ENCODE data around the gene SLC25A20.

SLC25A20 gene

DNA sequence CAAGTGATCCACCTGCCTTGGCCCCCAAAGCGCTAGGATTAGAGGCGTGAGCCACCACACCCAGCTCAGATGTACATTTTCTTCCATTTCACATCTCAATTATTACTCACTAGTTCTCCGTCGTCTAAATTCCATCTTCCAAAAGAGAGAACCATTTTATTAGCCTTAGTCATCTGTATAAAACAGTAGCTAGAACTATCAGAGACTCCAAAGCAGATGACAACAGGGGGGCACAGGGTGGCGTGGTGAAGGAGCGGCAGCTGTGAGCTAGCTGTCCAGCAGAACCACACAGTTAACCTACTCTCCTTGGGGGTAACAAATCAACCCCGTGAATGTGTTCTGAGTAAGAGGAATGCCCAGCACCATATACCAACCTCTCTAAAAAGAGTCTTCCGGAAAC lies 7.1 kb downstream of the SLC25A20 start:
- no peak for DNase-seq (ENCODE audit: extremely low read depth, insufficient read length)
- Histone ChIP-seq H3K4me3 (replicated peaks; ENCODE audit: low read depth, low read length) (no peak overlapping the region), H3K27me3 (replicated peaks; ENCODE audit: control insufficient read depth, insufficient read depth, low read length) (no peaks in the 10 kb centered on the region), H3K36me3 (ENCODE audit: control insufficient read depth, insufficient read depth, low read length) (no peaks in the 10 kb centered on the region; the same call in 1 of the 2 replicates)
- TF ChIP-seq, protein P1, sequence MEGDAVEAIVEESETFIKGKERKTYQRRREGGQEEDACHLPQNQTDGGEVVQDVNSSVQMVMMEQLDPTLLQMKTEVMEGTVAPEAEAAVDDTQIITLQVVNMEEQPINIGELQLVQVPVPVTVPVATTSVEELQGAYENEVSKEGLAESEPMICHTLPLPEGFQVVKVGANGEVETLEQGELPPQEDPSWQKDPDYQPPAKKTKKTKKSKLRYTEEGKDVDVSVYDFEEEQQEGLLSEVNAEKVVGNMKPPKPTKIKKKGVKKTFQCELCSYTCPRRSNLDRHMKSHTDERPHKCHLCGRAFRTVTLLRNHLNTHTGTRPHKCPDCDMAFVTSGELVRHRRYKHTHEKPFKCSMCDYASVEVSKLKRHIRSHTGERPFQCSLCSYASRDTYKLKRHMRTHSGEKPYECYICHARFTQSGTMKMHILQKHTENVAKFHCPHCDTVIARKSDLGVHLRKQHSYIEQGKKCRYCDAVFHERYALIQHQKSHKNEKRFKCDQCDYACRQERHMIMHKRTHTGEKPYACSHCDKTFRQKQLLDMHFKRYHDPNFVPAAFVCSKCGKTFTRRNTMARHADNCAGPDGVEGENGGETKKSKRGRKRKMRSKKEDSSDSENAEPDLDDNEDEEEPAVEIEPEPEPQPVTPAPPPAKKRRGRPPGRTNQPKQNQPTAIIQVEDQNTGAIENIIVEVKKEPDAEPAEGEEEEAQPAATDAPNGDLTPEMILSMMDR (IDR thresholded peaks at IDR 0.05; ENCODE audit: insufficient read depth, low read length, poor library complexity, severe bottlenecking), result no peak

DNA sequence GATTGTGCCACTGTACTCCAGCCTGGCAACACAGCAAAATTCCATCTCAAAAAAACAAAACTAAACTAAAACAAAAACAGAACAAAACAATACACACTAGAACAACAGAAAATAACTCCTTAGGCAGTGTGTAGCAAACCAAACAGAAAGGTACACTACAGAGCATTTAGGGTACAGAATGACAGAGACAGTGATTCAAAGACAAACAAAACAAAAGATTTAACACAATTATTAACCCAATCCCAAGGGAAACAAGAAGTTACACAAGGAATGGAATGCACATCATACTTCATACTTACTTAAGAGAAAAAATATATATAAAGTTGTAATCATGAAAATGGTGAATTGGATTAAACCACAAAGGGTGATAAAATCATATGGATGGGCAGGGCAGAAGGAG lies 12.9 kb downstream of the SLC25A20 start:
- peaks cover 1% of the 10 kb centered on the region; the same call in 1 of the 2 replicates for H3K36me3 ChIP-seq (ENCODE audit: control insufficient read depth, insufficient read depth, low read length)
- TF ChIP-seq, protein P1 (IDR thresholded peaks at IDR 0.05; ENCODE audit: insufficient read depth, low read length, poor library complexity, severe bottlenecking), result no peak
- no peak overlapping the region for H3K4me3 ChIP-seq (replicated peaks; ENCODE audit: low read depth, low read length)
- no peak for DNase-seq (ENCODE audit: extremely low read depth, insufficient read length)
- no peaks in the 10 kb centered on the region for H3K27me3 ChIP-seq (replicated peaks; ENCODE audit: control insufficient read depth, insufficient read depth, low read length)

DNA sequence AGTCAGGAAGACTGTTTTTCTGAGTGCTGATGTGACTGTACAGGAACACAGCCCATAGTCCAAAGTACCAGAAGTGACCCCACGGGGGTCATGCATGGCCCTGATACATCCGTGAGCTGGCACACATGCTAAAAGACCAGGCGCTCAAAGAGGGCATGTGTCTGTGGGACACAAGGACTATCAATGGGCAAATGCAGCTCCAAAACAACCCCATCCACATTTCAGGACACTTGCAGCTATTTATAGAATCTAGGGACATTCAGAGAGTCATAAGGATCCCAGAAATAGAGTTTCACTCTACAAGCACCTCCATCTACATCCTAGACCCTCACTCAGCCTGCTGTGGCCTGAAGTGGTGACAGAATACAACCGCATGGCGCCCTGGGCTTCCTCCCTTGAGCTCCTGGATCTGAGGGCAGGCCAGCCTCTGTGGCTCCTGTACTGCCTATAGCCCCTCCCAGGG lies 17.0 kb downstream of the SLC25A20 start:
- DNase-seq (ENCODE audit: extremely low read depth, insufficient read length), result no peak
- H3K36me3 ChIP-seq (ENCODE audit: control insufficient read depth, insufficient read depth, low read length), result peaks cover 1% of the 10 kb centered on the region; the same call in 1 of the 2 replicates
- no peaks in the 10 kb centered on the region for H3K27me3 ChIP-seq (replicated peaks; ENCODE audit: control insufficient read depth, insufficient read depth, low read length)
- no peak overlapping the region for H3K4me3 ChIP-seq (replicated peaks; ENCODE audit: low read depth, low read length)
- TF ChIP-seq, protein P1 (IDR thresholded peaks at IDR 0.05; ENCODE audit: insufficient read depth, low read length, poor library complexity, severe bottlenecking), result no peak

GRCh38 chr3:48881006-48881405 lies 17.7 kb downstream of the SLC25A20 start:
- TF ChIP-seq, protein P1 (IDR thresholded peaks at IDR 0.05; ENCODE audit: insufficient read depth, low read length, poor library complexity, severe bottlenecking), result no peak
- H3K36me3 ChIP-seq (ENCODE audit: control insufficient read depth, insufficient read depth, low read length), result peaks cover 1% of the 10 kb centered on the region; the same call in 1 of the 2 replicates

DNA sequence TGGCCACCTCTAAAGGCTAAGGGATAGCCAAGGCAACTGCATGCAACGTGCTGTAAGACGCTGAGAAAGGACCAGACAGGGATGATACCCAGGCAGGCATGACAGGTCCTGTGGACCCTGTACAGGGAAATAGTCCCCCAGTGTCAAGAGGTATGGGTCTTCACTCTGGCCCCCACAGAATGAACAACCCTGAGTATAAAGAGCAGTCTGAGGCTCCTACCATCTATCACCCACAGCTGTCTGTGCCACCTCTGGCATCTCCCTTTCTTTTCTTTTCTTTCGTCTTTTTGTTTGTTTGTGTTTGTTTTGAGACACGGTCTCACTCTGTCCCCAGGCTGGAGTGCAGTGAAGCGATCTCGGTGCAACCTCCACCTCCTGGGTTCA lies 18.7 kb downstream of the SLC25A20 start:
- no peak for DNase-seq (ENCODE audit: extremely low read depth, insufficient read length)
- Histone ChIP-seq H3K27me3 (replicated peaks; ENCODE audit: control insufficient read depth, insufficient read depth, low read length) (no peaks in the 10 kb centered on the region), H3K36me3 (ENCODE audit: control insufficient read depth, insufficient read depth, low read length) (peaks cover 1% of the 10 kb centered on the region; the same call in 1 of the 2 replicates), H3K4me3 (replicated peaks; ENCODE audit: low read depth, low read length) (no peak overlapping the region)
- TF ChIP-seq, protein P1 (IDR thresholded peaks at IDR 0.05; ENCODE audit: insufficient read depth, low read length, poor library complexity, severe bottlenecking), result no peak

More at GRCh38 chr3:48881006-48881405, 17.7 kb downstream of the SLC25A20 start:
- H3K4me3 ChIP-seq (replicated peaks; ENCODE audit: low read depth, low read length), result no peak overlapping the region
- DNase-seq (ENCODE audit: extremely low read depth, insufficient read length), result no peak
- no peaks in the 10 kb centered on the region for H3K27me3 ChIP-seq (replicated peaks; ENCODE audit: control insufficient read depth, insufficient read depth, low read length)

All from GM06990 (cell line).